Keratinocyte (primary cell): ENCODE measurements around the gene SNCG. TPM values are rescaled to one million over a fixed set of nuclear protein-coding genes. Genes with fewer than 3 reads are reported as not detected.

ENCODE experiments used
- DNase-seq: peaks from one replicate; pipeline ENCODE4 v3.0.0-alpha.2; 2011; ENCODE audit warnings: low read depth, missing footprints, low spot score
- FAIRE-seq: peaks from 2 replicates; lab custom pipeline; 2011; peaks lifted over from hg19 to GRCh38; lab: Jason Lieb, UNC
- H2AFZ ChIP-seq: 2 replicates; pipeline ENCODE4 v1.6.0; 2012; ENCODE audit warnings: low read length, control low read depth, inconsistent platforms; ENCODE audit not compliant: control insufficient read depth
- H3K27ac ChIP-seq: 2 replicates; pipeline ENCODE4 v1.5.1; 2011; ENCODE audit warnings: low read length; ENCODE audit not compliant: control insufficient read depth, insufficient read depth
- H3K27me3 ChIP-seq: 3 replicates; pipeline ENCODE4 v1.6.0; 2011; ENCODE audit warnings: low read length; ENCODE audit not compliant: control insufficient read depth, insufficient read depth; ENCODE audit errors: extremely low read depth
- H3K36me3 ChIP-seq, 2 experiments: 2 replicates in 1 of 2; 3 replicates in 1 of 2; pipeline ENCODE4 v1.5.1; 2011; ENCODE audit warnings: low read length in 2 of 2, mild to moderate bottlenecking in 1 of 2; ENCODE audit not compliant: control insufficient read depth in 2 of 2, insufficient read depth in 2 of 2; ENCODE audit errors: extremely low read depth in 1 of 2
- H3K4me1 ChIP-seq: 3 replicates; pipeline ENCODE4 v1.5.1; 2011; ENCODE audit warnings: low read length; ENCODE audit not compliant: control insufficient read depth, insufficient read depth; ENCODE audit errors: extremely low read depth
- H3K4me2 ChIP-seq: 3 replicates; pipeline ENCODE4 v1.6.0; 2011; ENCODE audit warnings: low read depth, low read length; ENCODE audit not compliant: control insufficient read depth, insufficient read depth; ENCODE audit errors: extremely low read depth
- H3K4me3 ChIP-seq, 3 experiments: fragments of 200-600 bp in 1 of 3; sonication (generic) in 1 of 3; 2 replicates in 2 of 3; 3 replicates in 1 of 3; pipeline ENCODE4 v1.5.1; 2011 to 2016; ENCODE audit warnings: low read length in 3 of 3, mild to moderate bottlenecking in 3 of 3, control low read depth in 2 of 3, inconsistent platforms in 1 of 3, low read depth in 1 of 3, mixed read lengths in 1 of 3, mixed run types in 1 of 3, moderate library complexity in 1 of 3; ENCODE audit not compliant: control insufficient read depth in 2 of 3, insufficient read depth in 2 of 3; ENCODE audit errors: extremely low read depth in 1 of 3
- H3K79me2 ChIP-seq: 2 replicates; pipeline ENCODE4 v1.6.0; 2012; ENCODE audit warnings: low read length; ENCODE audit not compliant: control insufficient read depth, insufficient read depth
- H3K9ac ChIP-seq: 3 replicates; pipeline ENCODE4 v1.6.0; 2011; ENCODE audit warnings: low read length; ENCODE audit not compliant: control insufficient read depth, insufficient read depth; ENCODE audit errors: extremely low read depth
- H3K9me1 ChIP-seq: 3 replicates; pipeline ENCODE4 v1.6.0; 2011; ENCODE audit warnings: low read length; ENCODE audit not compliant: control insufficient read depth, insufficient read depth; ENCODE audit errors: extremely low read depth
- H3K9me3 ChIP-seq: 2 replicates; pipeline ENCODE4 v1.5.1; 2012; ENCODE audit warnings: low read depth, low read length; ENCODE audit not compliant: control insufficient read depth
- H4K20me1 ChIP-seq: 3 replicates; pipeline ENCODE4 v1.6.0; 2011; ENCODE audit warnings: low read length; ENCODE audit not compliant: control insufficient read depth, insufficient read depth; ENCODE audit errors: extremely low read depth
- CTCF ChIP-seq, 3 experiments: IDR thresholded peaks in 1 of 3; conservative IDR thresholded peaks in 1 of 3; optimal IDR thresholded peaks in 1 of 3; 2 replicates in 2 of 3; 3 replicates in 1 of 3; pipeline versions ENCODE3 to v1.5.1; 2011; ENCODE audit warnings: low read length in 3 of 3, mild to moderate bottlenecking in 3 of 3, moderate library complexity in 2 of 3, control low read depth in 1 of 3, inconsistent platforms in 1 of 3; ENCODE audit not compliant: insufficient read depth in 2 of 3; ENCODE audit errors: extremely low read depth in 1 of 3
- EZH2 ChIP-seq: IDR thresholded peaks from one replicate; pipeline ENCODE4 v1.6.1; 2012; ENCODE audit warnings: inconsistent platforms, mild to moderate bottlenecking, low read length, moderate library complexity
- dilution Hi-C: fragments of 300-500 bp; cut with MboI; formaldehyde crosslinking; loops from one replicate; pipeline ENCODE4 v1.7.0; 2020; ENCODE audit warnings: low sequenced_read_pairs; ENCODE audit not compliant: extremely low pct_ligation_motif_present
- polyA plus RNA-seq, 5 experiments: library from polyadenylated mRNA; depleted of rRNA in 3 of 5; stranded (reverse) in 3 of 5; stranded (forward) in 1 of 5; unstranded in 1 of 5; fragments of >200 nt; gene quantifications; 1 replicate in 1 of 5; 2 replicates in 3 of 5; 3 replicates in 1 of 5; pipeline versions ENCODE4 v1.2.1 to v1.2.3, GENCODE V29; 2011 to 2012; ENCODE audit warnings: missing spikeins in 2 of 5, low read depth in 1 of 5, low replicate concordance in 1 of 5

SNCG gene
- polyA plus RNA-seq, 1 donor (not counting 4 experiments of a cell fraction or from before 2014, with no cell fraction given): 6.8 TPM

GRCh38 chr10:86961481-86962091 lies 3.2 kb downstream of the SNCG start:
- dilution Hi-C loops: no loop called here
- Histone ChIP-seq H3K27me3 (no peaks in the 10 kb centered on the region), H3K9me1 (peaks cover 2% of the 10 kb centered on the region), H3K4me1 (peaks cover 51% of the 10 kb centered on the region), H4K20me1 (no peaks in the 10 kb centered on the region), H3K79me2 (peaks cover 24% of the 10 kb centered on the region), H3K36me3 (peaks cover 2 to 6% of the 10 kb centered on the region in 2 experiments), H2AFZ (no peak overlapping the region), H3K27ac (no peak overlapping the region), H3K9ac (no peak overlapping the region), H3K4me3 (no peak overlapping the region), H3K9me3 (no peaks in the 10 kb centered on the region), H3K4me2 (no peak overlapping the region)
- TF ChIP-seq EZH2: no peak
- no peak for TF ChIP-seq CTCF (optimal IDR thresholded peaks at IDR 0.05 in 1 of 3, IDR thresholded peaks at IDR 0.05 in 1 of 3, conservative IDR thresholded peaks at IDR 0.05 in 1 of 3; ENCODE audit: extremely low read depth in 1 of 3, insufficient read depth in 2 of 3, low read length in 3 of 3)
- no peak for FAIRE-seq
- no peak for DNase-seq

- H4K20me1 ChIP-seq: no peaks in the 10 kb centered on the region
- no peaks in the 10 kb centered on the region for H3K27me3 ChIP-seq
- H3K4me2 ChIP-seq: no peak overlapping the region
- H3K9me3 ChIP-seq: no peaks in the 10 kb centered on the region
- DNase-seq (no peak), FAIRE-seq (no peak)
- H3K79me2 ChIP-seq: peaks cover 29% of the 10 kb centered on the region
- TF ChIP-seq EZH2 (no peak), CTCF (optimal IDR thresholded peaks at IDR 0.05 in 1 of 3, IDR thresholded peaks at IDR 0.05 in 1 of 3, conservative IDR thresholded peaks at IDR 0.05 in 1 of 3; ENCODE audit: extremely low read depth in 1 of 3, insufficient read depth in 2 of 3, low read length in 3 of 3) (no peak)
- peaks cover 2 to 6% of the 10 kb centered on the region in 2 experiments for H3K36me3 ChIP-seq
- H3K4me1 ChIP-seq: peaks cover 58% of the 10 kb centered on the region
- H3K9ac ChIP-seq: no peak overlapping the region
- H2AFZ ChIP-seq: no peak overlapping the region
- H3K9me1 ChIP-seq: peaks cover 2% of the 10 kb centered on the region
- no peak overlapping the region for H3K27ac ChIP-seq
- no peak overlapping the region for H3K4me3 ChIP-seq
- dilution Hi-C loops: no loop called here
Measured at GRCh38 chr10:86962136-86962980, 4.0 kb downstream of the SNCG start.
